AG04450 (cell line): ENCODE measurements around the gene SERINC2. TPM values are rescaled to one million over a fixed set of nuclear protein-coding genes. Genes with fewer than 3 reads are reported as not detected.

ENCODE experiments used
- CTCF ChIA-PET: fragments of 300-600, 350-600 bp; formaldehyde crosslinking; extraction: SDS; loops from one replicate; lab custom pipeline; 2022; ENCODE audit warnings: antibody characterized with exemption, inconsistent platforms; lab: Charles Lee
- POLR2A ChIA-PET: fragments of 350-600 bp; formaldehyde crosslinking; extraction: SDS; loops from one replicate; lab custom pipeline; 2021; ENCODE audit warnings: antibody characterized with exemption, inconsistent platforms; lab: Yijun Ruan, JAX
- DNase-seq: peaks from one replicate; pipeline ENCODE4 v3.0.0-alpha.2; 2011; ENCODE audit warnings: low read depth, low spot score
- H3K27ac ChIP-seq: one replicate; pipeline ENCODE4 v1.5.1; 2012; ENCODE audit warnings: low read depth, low read length, control low read depth
- H3K27me3 ChIP-seq: one replicate; pipeline ENCODE4 v1.6.0; 2012; ENCODE audit warnings: low read length; ENCODE audit not compliant: control insufficient read depth, insufficient read depth
- H3K4me3 ChIP-seq: 2 replicates; pipeline ENCODE4 v1.5.1; 2011; ENCODE audit warnings: mild to moderate bottlenecking, low read depth, low read length, control low read depth
- H3K9me3 ChIP-seq: 2 replicates; pipeline ENCODE4 v1.5.1; 2012; ENCODE audit warnings: low read length; ENCODE audit not compliant: control insufficient read depth, insufficient read depth
- CTCF ChIP-seq: IDR thresholded peaks from 2 replicates; pipeline ENCODE4 v1.5.1; 2011; ENCODE audit warnings: low read depth, low read length, control low read depth, inconsistent platforms
- polyA plus RNA-seq: library from polyadenylated mRNA; depleted of rRNA; stranded (reverse); fragments of >200 nt; gene quantifications from 2 replicates; pipeline ENCODE4 v1.2.3, GENCODE V29; 2011

SERINC2 gene
- polyA plus RNA-seq, 1 experiment, result 46.0 TPM

- H3K27me3 ChIP-seq, result peaks cover 13% of the 10 kb centered on the region
- peaks cover 3% of the 10 kb centered on the region; the same call in 1 of the 2 replicates for H3K9me3 ChIP-seq
- CTCF ChIA-PET, result no interaction called here
- H3K27ac ChIP-seq, result no peak overlapping the region
- POLR2A ChIA-PET, result no interaction called here
- H3K4me3 ChIP-seq, result no peak overlapping the region
- no peak for DNase-seq
- TF ChIP-seq CTCF, result no peak
Observed at GRCh38 chr1:31439276-31439675, 26.3 kb downstream of the SERINC2 start.

- POLR2A ChIA-PET, result no interaction called here
- Histone ChIP-seq H3K27ac (no peak overlapping the region), H3K9me3 (peaks cover 3% of the 10 kb centered on the region; the same call in 1 of the 2 replicates), H3K27me3 (peaks cover 13% of the 10 kb centered on the region), H3K4me3 (no peak overlapping the region)
- CTCF ChIA-PET, result interaction anchor here (1.4 kb wide), 1 partner anchor 108 kb away, joined by 4 read pairs; no protein-coding TSS in a partner anchor
- DNase-seq, result no peak
- TF ChIP-seq CTCF, result no peak
Observed at GRCh38 chr1:31441073-31441472, 28.1 kb downstream of the SERINC2 start.

- peaks cover 3% of the 10 kb centered on the region; the same call in 1 of the 2 replicates for H3K9me3 ChIP-seq
- peaks cover 13% of the 10 kb centered on the region for H3K27me3 ChIP-seq
- no peak for TF ChIP-seq CTCF
- H3K27ac ChIP-seq, result no peak overlapping the region
- no peak for DNase-seq
- POLR2A ChIA-PET, result no interaction called here
- H3K4me3 ChIP-seq, result no peak overlapping the region
- CTCF ChIA-PET, result interaction anchor here (1.4 kb wide), 1 partner anchor 107 kb away, joined by 4 read pairs; no protein-coding TSS in a partner anchor
Observed at GRCh38 chr1:31441558-31441957, 28.5 kb downstream of the SERINC2 start.

GRCh38 chr1:31441970-31442647 is 29.1 kb downstream of the SERINC2 start:
- no peak overlapping the region for H3K4me3 ChIP-seq
- TF ChIP-seq CTCF, result no peak
- ChIA-PET POLR2A (no interaction called here), CTCF (interaction anchor here (1.4 kb wide), 1 partner anchor 107 kb away, joined by 4 read pairs; no protein-coding TSS in a partner anchor)
- H3K27me3 ChIP-seq, result peaks cover 16% of the 10 kb centered on the region
- no peak overlapping the region for H3K27ac ChIP-seq
- no peak for DNase-seq
- peaks cover 3% of the 10 kb centered on the region; the same call in 1 of the 2 replicates for H3K9me3 ChIP-seq

- no peak for DNase-seq
- no peak for TF ChIP-seq CTCF
- ChIA-PET CTCF (interaction anchor here (0.6 to 1.1 kb wide), 2 partner anchors 21 to 51 kb away, joined by 4 to 8 read pairs; no protein-coding TSS in a partner anchor), POLR2A (no interaction called here)
- Histone ChIP-seq H3K4me3 (no peak overlapping the region), H3K27ac (no peak overlapping the region), H3K9me3 (peaks cover 3% of the 10 kb centered on the region; the same call in 1 of the 2 replicates), H3K27me3 (peaks cover 13% of the 10 kb centered on the region)
Observed at GRCh38 chr1:31442648-31442994, 29.6 kb downstream of the SERINC2 start.
